GM12878 (cell line): Measurements from ENCODE around the gene PRDM2. TPM values are rescaled to one million over a fixed set of nuclear protein-coding genes. Genes with fewer than 3 reads are reported as not detected.

Source experiments
- ATAC-seq: fragments of 200-7000 bp; cut with Tn5 transposase; 3 replicates; pipeline ENCODE4 v1.9.1; 2020; ENCODE audit warnings: mild to moderate bottlenecking, moderate library complexity
- BruUV-seq: library from RNA; stranded (reverse); fragments of 400-500 nt; replicated peaks from 2 replicates; lab custom pipeline; 2021; lab: Mats Ljungman, UMichigan
- CTCF ChIA-PET: fragments of 300-600 bp; sonication (Branson Sonifier 250); formaldehyde crosslinking; extraction: SDS; loops from one replicate; lab custom pipeline; 2021; ENCODE audit warnings: inconsistent platforms; lab: Yijun Ruan, JAX
- POLR2A ChIA-PET: fragments of 350-600 bp; formaldehyde crosslinking; extraction: SDS; loops from one replicate; lab custom pipeline; 2021; ENCODE audit warnings: inconsistent platforms; lab: Charles Lee
- RAD21 ChIA-PET: fragments of 300-600 bp; sonication (Branson Sonifier 250); formaldehyde crosslinking; loops from one replicate; lab custom pipeline; 2023; ENCODE audit warnings: antibody characterized with exemption; ENCODE audit not compliant: unreplicated experiment; lab: Charles Lee
- SMC1A ChIA-PET: fragments of 300-600 bp; sonication (Branson Sonifier 250); formaldehyde crosslinking; loops from one replicate; lab custom pipeline; 2023; ENCODE audit not compliant: unreplicated experiment, uncharacterized antibody; lab: Charles Lee
- DNase-seq: peaks from one replicate; pipeline ENCODE4 v3.0.0-alpha.2; 2011; ENCODE audit warnings: low read depth, low spot score
- FAIRE-seq: peaks from 3 replicates; lab custom pipeline; 2011; peaks lifted over from hg19 to GRCh38; lab: Jason Lieb, UNC
- H2AFZ ChIP-seq: 2 replicates; pipeline ENCODE4 v1.6.0; 2011; ENCODE audit warnings: low read depth, low read length, control low read depth; ENCODE audit not compliant: control insufficient read depth
- H3K27ac ChIP-seq: 2 replicates; pipeline ENCODE4 v1.5.1; 2011; ENCODE audit warnings: control low read depth; ENCODE audit not compliant: control insufficient read depth, insufficient read depth
- H3K27me3 ChIP-seq, 2 experiments: replicated peaks in 1 of 2; 2 replicates each; pipeline versions ENCODE4 v1.6.0 to v1.6.1; 2011; ENCODE audit warnings: low read length in 1 of 2; ENCODE audit not compliant: control insufficient read depth in 2 of 2, insufficient read depth in 2 of 2
- H3K36me3 ChIP-seq, 2 experiments: 2 replicates each; pipeline ENCODE4 v1.5.1; 2011; ENCODE audit warnings: low read length in 1 of 2; ENCODE audit not compliant: control insufficient read depth in 2 of 2, insufficient read depth in 2 of 2
- H3K4me1 ChIP-seq: 2 replicates; pipeline ENCODE4 v1.6.1; 2011; ENCODE audit warnings: mild to moderate bottlenecking, low read length, moderate library complexity, mixed read lengths; ENCODE audit not compliant: control insufficient read depth, insufficient read depth
- H3K4me2 ChIP-seq: 2 replicates; pipeline ENCODE4 v1.6.0; 2011; ENCODE audit warnings: control low read depth; ENCODE audit not compliant: control insufficient read depth, insufficient read depth
- H3K4me3 ChIP-seq: fragments of 200-600 bp; sonication (generic); 2 replicates; pipeline ENCODE4 v1.5.1; 2016
- H3K79me2 ChIP-seq: 2 replicates; pipeline ENCODE4 v1.6.0; 2011; ENCODE audit warnings: low read length; ENCODE audit not compliant: control insufficient read depth, insufficient read depth
- H3K9ac ChIP-seq: 2 replicates; pipeline ENCODE4 v1.8.0; 2011; ENCODE audit warnings: low read length, control low read depth, mixed read lengths; ENCODE audit not compliant: control insufficient read depth, insufficient read depth
- H3K9me3 ChIP-seq: replicated peaks from 3 replicates; pipeline ENCODE4 v1.5.1; 2011; ENCODE audit warnings: mild to moderate bottlenecking, low read length; ENCODE audit not compliant: control insufficient read depth, insufficient read depth
- H4K20me1 ChIP-seq: 2 replicates; pipeline ENCODE4 v1.6.0; 2011; ENCODE audit not compliant: control insufficient read depth, insufficient read depth
- BCL3 ChIP-seq: IDR thresholded peaks from 2 replicates; pipeline ENCODE4 v1.6.1; 2011; ENCODE audit warnings: borderline replicate concordance, low read depth, mild to moderate bottlenecking, moderate library complexity, low read length; ENCODE audit not compliant: insufficient read depth, poor library complexity, severe bottlenecking
- BHLHE40 ChIP-seq, 2 experiments: fragments of 450-650 bp in 1 of 2; IDR thresholded peaks; 2 replicates each; pipeline ENCODE4 v1.6.1; 2011 to 2017; ENCODE audit warnings: low read depth in 2 of 2, borderline replicate concordance in 1 of 2, improper control_type of control experiment in 1 of 2, low read length in 1 of 2, mild to moderate bottlenecking in 1 of 2
- BMI1 ChIP-seq: fragments of 450-650 bp; IDR thresholded peaks from 2 replicates; pipeline ENCODE4 v1.6.1; 2016; ENCODE audit warnings: mild to moderate bottlenecking, moderate library complexity, borderline replicate concordance
- NFIC ChIP-seq: IDR thresholded peaks from 2 replicates; pipeline ENCODE4 v1.6.1; 2012; ENCODE audit warnings: low read depth, mild to moderate bottlenecking, inconsistent platforms, low read length, moderate library complexity
- NFXL1 ChIP-seq: fragments of 450-650 bp; IDR thresholded peaks from 2 replicates; pipeline ENCODE4 v1.6.1; 2017; ENCODE audit warnings: antibody characterized with exemption, mild to moderate bottlenecking, borderline replicate concordance
- NFYB ChIP-seq: IDR thresholded peaks from 2 replicates; pipeline ENCODE4 v1.6.1; 2011; ENCODE audit warnings: low read depth, mild to moderate bottlenecking, low read length, improper control_type of control experiment, moderate library complexity; ENCODE audit not compliant: insufficient read depth
- NRF1 ChIP-seq: conservative IDR thresholded peaks from 2 replicates; pipeline ENCODE4 v1.6.1; 2011; ENCODE audit warnings: mild to moderate bottlenecking, low read depth, low read length, improper control_type of control experiment
- RAD21 ChIP-seq: IDR thresholded peaks from 2 replicates; pipeline ENCODE4 v1.6.1; 2011; ENCODE audit warnings: mild to moderate bottlenecking, low read depth, low read length, moderate library complexity; ENCODE audit not compliant: insufficient read depth
- TBL1XR1 ChIP-seq: IDR thresholded peaks from 2 replicates; pipeline ENCODE4 v1.6.1; 2012; ENCODE audit warnings: low read depth, low read length, improper control_type of control experiment
- TCF3 ChIP-seq: IDR thresholded peaks from 2 replicates; pipeline ENCODE4 v1.6.1; 2012; ENCODE audit warnings: low read depth, mild to moderate bottlenecking, low read length, borderline replicate concordance; ENCODE audit not compliant: insufficient read depth
- ZNF622 ChIP-seq: fragments of 450-650 bp; IDR thresholded peaks from 2 replicates; pipeline ENCODE4 v1.6.1; 2017; ENCODE audit warnings: mild to moderate bottlenecking, inconsistent platforms
- whole genome bisulfite sequencing: methylation state at CpG from one replicate; pipeline ENCODE4 v1.1.6; 2016; ENCODE audit warnings: low lambda C conversion rate; ENCODE audit not compliant: insufficient replicate concordance, insufficient coverage; ENCODE audit errors: missing lambda C conversion rate; 5-methylcytosine and 5-hydroxymethylcytosine counted together
- in situ Hi-C: fragments of 300-500 bp; cut with MboI; formaldehyde crosslinking; loops from 9 replicates; pipeline ENCODE4 v1.14.3; 2018; ENCODE audit warnings: mixed read lengths
- intact Hi-C: fragments of 100-400 bp; cut with micrococcal nuclease; formaldehyde crosslinking; loops from one replicate; pipeline ENCODE4 v1.14.2; 2022; ENCODE audit not compliant: unreplicated experiment
- polyA plus RNA-seq, 11 experiments: library from polyadenylated mRNA; depleted of rRNA in 4 of 11; unstranded in 6 of 11; stranded (reverse) in 5 of 11; fragments of >200 nt; fragmentation: Nextera tagmentation in 4 of 11; fragmentation: Illumina TruSeq in 1 of 11; extraction: Ambion mirVana in 4 of 11; extraction: Trizol in 1 of 11; gene quantifications; 1 replicate in 1 of 11; 2 replicates in 10 of 11; pipeline versions ENCODE4 v1.2.1 to v1.2.3, GENCODE V29; 2011 to 2016; ENCODE audit warnings: inconsistent platforms in 2 of 11, missing spikeins in 2 of 11, low read depth in 1 of 11
- total RNA-seq, 4 experiments: library from RNA; depleted of rRNA in 3 of 4; stranded (reverse); fragments of >200 nt in 3 of 4; fragmentation: Illumina TruSeq in 1 of 4; extraction: Trizol in 1 of 4; gene quantifications; 2 replicates each; pipeline versions ENCODE4 v1.2.1 to v1.2.3, GENCODE V29; 2013 to 2021
- TF ChIP-seq, protein P1 (sequence below): fragments of 450-650 bp; conservative IDR thresholded peaks from 2 replicates; pipeline ENCODE4 v1.6.1; 2017; ENCODE audit warnings: mild to moderate bottlenecking, moderate library complexity
- TF ChIP-seq, protein P2 (sequence below): IDR thresholded peaks from 2 replicates; pipeline ENCODE4 v1.6.1; 2011; ENCODE audit warnings: borderline replicate concordance, low read depth, mild to moderate bottlenecking, moderate library complexity, mixed read lengths, low read length; ENCODE audit not compliant: insufficient read depth; ENCODE audit errors: extremely low read length

Gene PRDM2
- total and polyA plus RNA-seq, 10 of the 15 experiments (the other 5 are each of a cell fraction or from before 2014, with no cell fraction given): 8.4 to 45.1 (median 23.5) TPM

DNA sequence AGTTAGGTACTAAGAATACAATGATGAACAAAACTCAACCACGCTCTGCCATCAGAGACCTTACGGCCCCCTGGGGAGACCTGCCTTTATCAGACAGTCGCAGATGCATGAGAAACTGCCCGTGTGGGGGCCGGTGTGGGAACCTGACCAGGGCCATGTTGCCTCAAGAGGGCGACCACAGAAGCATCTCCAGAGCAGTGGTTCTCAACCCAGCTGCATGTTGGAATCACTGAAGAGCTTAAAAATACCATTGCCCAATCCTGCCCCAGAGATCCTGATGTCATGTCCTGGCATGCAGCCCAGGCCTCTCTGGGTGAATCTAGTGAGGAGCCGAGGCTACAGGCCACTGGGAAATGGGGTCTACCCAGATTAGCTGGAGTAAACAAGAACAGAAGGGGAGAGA lies 108.7 kb downstream of the PRDM2 start (continued):
- TF ChIP-seq, protein P1, sequence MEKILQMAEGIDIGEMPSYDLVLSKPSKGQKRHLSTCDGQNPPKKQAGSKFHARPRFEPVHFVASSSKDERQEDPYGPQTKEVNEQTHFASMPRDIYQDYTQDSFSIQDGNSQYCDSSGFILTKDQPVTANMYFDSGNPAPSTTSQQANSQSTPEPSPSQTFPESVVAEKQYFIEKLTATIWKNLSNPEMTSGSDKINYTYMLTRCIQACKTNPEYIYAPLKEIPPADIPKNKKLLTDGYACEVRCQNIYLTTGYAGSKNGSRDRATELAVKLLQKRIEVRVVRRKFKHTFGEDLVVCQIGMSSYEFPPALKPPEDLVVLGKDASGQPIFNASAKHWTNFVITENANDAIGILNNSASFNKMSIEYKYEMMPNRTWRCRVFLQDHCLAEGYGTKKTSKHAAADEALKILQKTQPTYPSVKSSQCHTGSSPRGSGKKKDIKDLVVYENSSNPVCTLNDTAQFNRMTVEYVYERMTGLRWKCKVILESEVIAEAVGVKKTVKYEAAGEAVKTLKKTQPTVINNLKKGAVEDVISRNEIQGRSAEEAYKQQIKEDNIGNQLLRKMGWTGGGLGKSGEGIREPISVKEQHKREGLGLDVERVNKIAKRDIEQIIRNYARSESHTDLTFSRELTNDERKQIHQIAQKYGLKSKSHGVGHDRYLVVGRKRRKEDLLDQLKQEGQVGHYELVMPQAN: no peak
- TF ChIP-seq NRF1 (no peak), TBL1XR1 (no peak), NFXL1 (no peak)
- TF ChIP-seq, all 136 proteins: peak for 5

DNA sequence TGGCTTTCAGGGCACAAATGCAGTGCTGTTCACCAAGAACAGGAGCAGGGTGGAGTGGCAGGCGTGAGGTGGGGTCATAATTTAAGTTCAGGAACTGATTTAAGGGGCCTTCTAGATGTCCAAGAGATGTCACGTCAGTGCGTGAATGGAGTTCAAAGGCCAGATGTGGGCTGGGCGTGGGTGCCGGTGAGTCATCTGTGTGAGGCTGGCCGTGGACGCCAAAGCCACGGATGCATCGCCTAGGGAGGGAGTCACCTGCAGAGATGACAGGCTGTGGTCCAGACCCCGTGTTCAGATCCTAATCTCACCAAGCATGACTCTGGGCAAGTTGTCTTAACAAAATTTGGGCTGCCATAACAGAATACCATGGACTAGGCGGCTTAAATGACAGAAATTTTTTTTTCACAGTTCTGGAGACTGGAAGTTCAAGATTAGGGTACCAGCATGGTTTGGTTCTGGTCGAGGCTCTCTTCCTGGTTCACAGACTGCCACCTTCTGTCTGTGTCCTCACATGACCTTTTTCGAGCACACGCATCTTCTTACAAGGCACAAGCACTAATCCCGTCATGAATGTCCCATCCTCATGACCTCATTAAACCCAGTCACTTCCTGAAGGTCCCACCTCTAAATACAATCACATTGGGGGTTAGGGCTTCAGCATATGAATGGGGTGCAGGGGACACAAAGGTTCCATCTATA lies 109.6 kb downstream of the PRDM2 start:
- Histone ChIP-seq H3K27me3 (no peaks in the 10 kb centered on the region), H3K9me3 (no peaks in the 10 kb centered on the region), H3K4me1 (peaks cover 14% of the 10 kb centered on the region), H2AFZ (no peak overlapping the region), H3K79me2 (no peaks in the 10 kb centered on the region), H3K36me3 (no peaks in the 10 kb centered on the region), H4K20me1 (no peaks in the 10 kb centered on the region; the same call in 1 of the 2 replicates), H3K9ac (no peak overlapping the region), H3K4me2 (no peak overlapping the region), H3K27ac (no peak overlapping the region), H3K4me3 (no peak overlapping the region)
- SMC1A ChIA-PET: interaction anchor here (1.0 kb wide), 1 partner anchor 143 kb away, joined by 3 read pairs; no protein-coding TSS in a partner anchor
- WGBS: 74% methylated on average over 15 of the region's 15 CpGs
- RAD21 ChIA-PET: interaction anchor here (1.1 kb wide), 3 partner anchors 107 to 147 kb away, joined by 3 to 4 read pairs (median 3); no protein-coding TSS in a partner anchor
- intact Hi-C loops: no loop called here
- FAIRE-seq (no peak), DNase-seq (no peak), ATAC-seq (no peak)
- POLR2A ChIA-PET: no interaction called here
- in situ Hi-C loops: loop anchor here (10.0 kb wide), 1 partner anchor 145 kb away; no protein-coding TSS in a partner anchor
- BruUV-seq: no TSS peak
- CTCF ChIA-PET: interaction anchor here (1.0 kb wide), 2 partner anchors 142 to 145 kb away, joined by 3 read pairs; no protein-coding TSS in a partner anchor
- TF ChIP-seq NFIC: no peak
- no peak for TF ChIP-seq ZNF622
- peak; percentile 8; the same call in 1 of the 2 replicates for TF ChIP-seq RAD21
- no peak for TF ChIP-seq NFYB
- peak in 1 of 2 experiments; percentile 9; a peak in 1 of 4 replicates for TF ChIP-seq BHLHE40 (IDR thresholded peaks at IDR 0.05; ENCODE audit: borderline replicate concordance in 1 of 2, low read depth in 2 of 2, low read length in 1 of 2)
- no peak for TF ChIP-seq BCL3
- TF ChIP-seq NFXL1: no peak
- TF ChIP-seq, protein P2, sequence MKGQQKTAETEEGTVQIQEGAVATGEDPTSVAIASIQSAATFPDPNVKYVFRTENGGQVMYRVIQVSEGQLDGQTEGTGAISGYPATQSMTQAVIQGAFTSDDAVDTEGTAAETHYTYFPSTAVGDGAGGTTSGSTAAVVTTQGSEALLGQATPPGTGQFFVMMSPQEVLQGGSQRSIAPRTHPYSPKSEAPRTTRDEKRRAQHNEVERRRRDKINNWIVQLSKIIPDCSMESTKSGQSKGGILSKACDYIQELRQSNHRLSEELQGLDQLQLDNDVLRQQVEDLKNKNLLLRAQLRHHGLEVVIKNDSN: no peak
- no peak for TF ChIP-seq BMI1
- TF ChIP-seq TCF3: no peak
